Fibroblast of villous mesenchyme (primary cell): ENCODE results near the gene ATP5IF1. TPM values are rescaled to one million over a fixed set of nuclear protein-coding genes. Genes with fewer than 3 reads are reported as not detected.

ENCODE experiments used
- DNase-seq: peaks from one replicate; pipeline ENCODE4 v3.0.0-alpha.2; 2010; ENCODE audit warnings: low read depth
- H3K4me3 ChIP-seq: 2 replicates; pipeline ENCODE4 v1.5.1; 2011; ENCODE audit warnings: low read depth, mild to moderate bottlenecking, low read length
- total RNA-seq: library from RNA; depleted of rRNA; stranded (reverse); fragments of >200 nt; gene quantifications from 2 replicates; pipeline ENCODE4 v1.2.3, GENCODE V29; 2012
- TF ChIP-seq, protein P1 (sequence below): IDR thresholded peaks from 2 replicates; pipeline ENCODE4 v1.5.1; 2012; ENCODE audit warnings: low read depth, mild to moderate bottlenecking, low read length; ENCODE audit not compliant: insufficient read depth

The ATP5IF1 gene
- total RNA-seq, 1 donor: 89.4 TPM

GRCh38 chr1:28209700-28210099 lies 26.2 kb upstream of the ATP5IF1 start:
- no peak overlapping the region for H3K4me3 ChIP-seq
- no peak for DNase-seq
- TF ChIP-seq, protein P1, sequence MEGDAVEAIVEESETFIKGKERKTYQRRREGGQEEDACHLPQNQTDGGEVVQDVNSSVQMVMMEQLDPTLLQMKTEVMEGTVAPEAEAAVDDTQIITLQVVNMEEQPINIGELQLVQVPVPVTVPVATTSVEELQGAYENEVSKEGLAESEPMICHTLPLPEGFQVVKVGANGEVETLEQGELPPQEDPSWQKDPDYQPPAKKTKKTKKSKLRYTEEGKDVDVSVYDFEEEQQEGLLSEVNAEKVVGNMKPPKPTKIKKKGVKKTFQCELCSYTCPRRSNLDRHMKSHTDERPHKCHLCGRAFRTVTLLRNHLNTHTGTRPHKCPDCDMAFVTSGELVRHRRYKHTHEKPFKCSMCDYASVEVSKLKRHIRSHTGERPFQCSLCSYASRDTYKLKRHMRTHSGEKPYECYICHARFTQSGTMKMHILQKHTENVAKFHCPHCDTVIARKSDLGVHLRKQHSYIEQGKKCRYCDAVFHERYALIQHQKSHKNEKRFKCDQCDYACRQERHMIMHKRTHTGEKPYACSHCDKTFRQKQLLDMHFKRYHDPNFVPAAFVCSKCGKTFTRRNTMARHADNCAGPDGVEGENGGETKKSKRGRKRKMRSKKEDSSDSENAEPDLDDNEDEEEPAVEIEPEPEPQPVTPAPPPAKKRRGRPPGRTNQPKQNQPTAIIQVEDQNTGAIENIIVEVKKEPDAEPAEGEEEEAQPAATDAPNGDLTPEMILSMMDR: no peak

- TF ChIP-seq, protein P1: no peak
- no peak overlapping the region for H3K4me3 ChIP-seq
- no peak for DNase-seq
These were observed 22.6 kb upstream of the ATP5IF1 start for GRCh38 chr1:28213315-28213714.

DNA sequence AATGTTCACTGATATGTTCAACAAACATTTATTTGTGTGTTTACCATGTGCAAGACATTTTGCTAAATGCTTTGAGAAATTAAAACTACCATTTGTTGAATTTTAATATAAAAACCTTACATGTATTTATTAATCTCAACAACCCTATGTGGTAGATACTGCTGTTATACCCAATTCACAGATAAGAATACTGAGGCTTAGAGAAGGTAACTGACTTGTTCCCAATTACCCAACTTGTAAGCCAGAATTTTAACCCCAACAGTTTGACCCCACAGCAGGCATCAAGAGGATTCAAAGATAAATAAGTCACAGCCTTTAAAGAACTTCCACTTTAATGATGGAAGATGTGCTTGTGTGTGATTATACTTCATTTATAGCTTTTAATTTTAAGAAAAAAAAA lies 6.8 kb upstream of the ATP5IF1 start:
- H3K4me3 ChIP-seq: no peak overlapping the region
- DNase-seq: no peak
- TF ChIP-seq, protein P1: no peak

GRCh38 chr1:28229996-28230395 lies 5.9 kb upstream of the ATP5IF1 start:
- TF ChIP-seq, protein P1: no peak
- no peak for DNase-seq
- no peak overlapping the region for H3K4me3 ChIP-seq

DNA sequence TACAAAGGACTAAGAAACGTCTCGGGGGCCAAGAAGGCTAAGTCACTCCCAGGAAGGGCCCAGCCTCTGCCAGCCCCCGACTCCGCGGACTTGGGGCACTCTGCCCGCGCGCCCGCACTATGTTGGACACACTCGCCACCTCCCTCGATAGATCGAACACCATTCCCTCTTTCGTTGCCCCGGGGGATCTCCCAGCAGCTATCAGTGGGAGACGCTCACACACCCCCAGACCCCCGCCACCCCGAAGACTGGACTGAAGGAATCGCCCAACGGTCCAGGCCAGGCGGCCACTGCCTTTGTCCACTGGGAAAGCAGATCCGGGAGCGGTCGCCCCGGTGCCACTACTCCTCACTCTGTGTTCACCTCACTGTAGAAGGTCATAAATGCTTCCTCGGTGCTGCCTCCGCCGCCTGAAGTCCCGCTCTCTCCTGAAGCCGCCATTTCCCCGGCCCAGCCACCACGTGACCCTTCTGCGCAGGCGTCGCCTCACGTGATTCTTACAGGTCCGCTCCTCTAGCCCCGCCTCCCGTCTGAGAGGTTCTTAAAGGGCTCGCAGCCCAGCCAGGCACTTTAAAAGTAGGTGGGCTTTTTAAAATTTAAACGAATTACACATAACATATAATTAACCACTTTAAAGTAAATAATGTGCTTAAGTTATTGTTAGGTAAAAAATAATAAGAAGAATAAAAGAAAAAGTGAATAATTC lies 3.2 kb upstream of the ATP5IF1 start, which contains the start of gene DNAJC8:
Gene DNAJC8, minus strand, starts transcription at position 472 of the 706 bp plus-strand sequence. Its CDS starts 31 bp downstream, at position 441.
- TF ChIP-seq, protein P1: no peak
- DNase-seq: peak; percentile 94
- peak within 1 kb of the TSS; percentile 95 for H3K4me3 ChIP-seq

GRCh38 chr1:28233264-28233606 lies 2.7 kb upstream of the ATP5IF1 start:
- TF ChIP-seq, protein P1: no peak
- peak overlapping the region; percentile 95 for H3K4me3 ChIP-seq

GRCh38 chr1:28236656-28237322 lies 865 bp downstream of the ATP5IF1 start:
- H3K4me3 ChIP-seq: peak overlapping the region; percentile 86
- no peak for DNase-seq
- TF ChIP-seq, protein P1: no peak

More at GRCh38 chr1:28233264-28233606, 2.7 kb upstream of the ATP5IF1 start:
- no peak for DNase-seq
